GM18526 (cell line): ENCODE results near the gene DCDC2C.

ENCODE experiments used
- POLR2A ChIP-seq: IDR thresholded peaks from 3 replicates; pipeline ENCODE4 v1.6.1; 2011; ENCODE audit not compliant: insufficient read length; ENCODE audit errors: extremely low read depth

The DCDC2C gene

GRCh38 chr2:3784731-3785130 is 81.4 kb downstream of the DCDC2C start:
- no peak for TF ChIP-seq POLR2A

GRCh38 chr2:3785220-3785889 is 82.0 kb downstream of the DCDC2C start:
- no peak for TF ChIP-seq POLR2A

GRCh38 chr2:3785890-3786273 is 82.5 kb downstream of the DCDC2C start:
- no peak for TF ChIP-seq POLR2A

- TF ChIP-seq POLR2A, result no peak
Measured at GRCh38 chr2:3787768-3788167, 84.4 kb downstream of the DCDC2C start.

GRCh38 chr2:3789256-3789655 is 85.9 kb downstream of the DCDC2C start:
- TF ChIP-seq POLR2A, result no peak

- TF ChIP-seq POLR2A, result no peak
Measured at GRCh38 chr2:3793249-3793648, 89.9 kb downstream of the DCDC2C start.

GRCh38 chr2:3801506-3801905 is 98.1 kb downstream of the DCDC2C start:
- TF ChIP-seq POLR2A, result no peak

- TF ChIP-seq POLR2A, result no peak
Measured at GRCh38 chr2:3805201-3805939, 102.0 kb downstream of the DCDC2C start.

GRCh38 chr2:3806168-3806567 is 102.8 kb downstream of the DCDC2C start:
- TF ChIP-seq POLR2A, result no peak

- TF ChIP-seq POLR2A, result no peak
Measured at GRCh38 chr2:3806730-3807129, 103.4 kb downstream of the DCDC2C start.

- TF ChIP-seq POLR2A, result no peak
Measured at GRCh38 chr2:3807853-3808252, 104.5 kb downstream of the DCDC2C start.

GRCh38 chr2:3814706-3815245 is 111.4 kb downstream of the DCDC2C start:
- TF ChIP-seq POLR2A, result no peak

- TF ChIP-seq POLR2A, result no peak
Measured at GRCh38 chr2:3823748-3824147, 120.4 kb downstream of the DCDC2C start.

- no peak for TF ChIP-seq POLR2A
Measured at GRCh38 chr2:3827673-3828575, 124.5 kb downstream of the DCDC2C start.

- no peak for TF ChIP-seq POLR2A
Measured at GRCh38 chr2:3830796-3831195, 127.4 kb downstream of the DCDC2C start.

- no peak for TF ChIP-seq POLR2A
Measured at GRCh38 chr2:3837086-3837485, 133.7 kb downstream of the DCDC2C start.

GRCh38 chr2:3838348-3838747 is 135.0 kb downstream of the DCDC2C start:
- no peak for TF ChIP-seq POLR2A
